ENCODE results near the gene SRGAP2C.
"Not testable (repeated sequence)": the region's sequence is repeated elsewhere in the genome, so short reads cannot be mapped to it uniquely, and the experiment has no call there.

SRGAP2C gene

DNA sequence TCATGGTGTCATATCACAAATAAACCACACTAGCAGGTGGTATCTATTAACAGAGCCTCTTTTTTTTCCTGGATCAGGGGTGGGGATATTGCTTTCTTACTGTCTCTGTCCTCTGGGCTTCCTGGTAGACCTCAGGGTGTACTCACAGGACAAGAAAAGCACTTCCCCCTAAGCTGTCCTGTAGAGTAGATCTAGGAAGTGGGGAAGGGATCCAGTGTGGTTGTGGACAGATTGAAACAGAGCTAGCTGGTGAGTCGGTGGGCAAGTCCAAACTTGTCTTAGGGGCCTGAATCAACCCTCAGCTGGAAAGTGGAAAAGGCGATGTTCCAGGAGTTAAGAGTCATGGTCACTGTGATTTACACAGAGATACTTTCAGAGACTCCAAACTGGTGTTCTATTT, 96.7 kb downstream of the SRGAP2C start:
- H3K27ac ChIP-seq: not testable (repeated sequence)

DNA sequence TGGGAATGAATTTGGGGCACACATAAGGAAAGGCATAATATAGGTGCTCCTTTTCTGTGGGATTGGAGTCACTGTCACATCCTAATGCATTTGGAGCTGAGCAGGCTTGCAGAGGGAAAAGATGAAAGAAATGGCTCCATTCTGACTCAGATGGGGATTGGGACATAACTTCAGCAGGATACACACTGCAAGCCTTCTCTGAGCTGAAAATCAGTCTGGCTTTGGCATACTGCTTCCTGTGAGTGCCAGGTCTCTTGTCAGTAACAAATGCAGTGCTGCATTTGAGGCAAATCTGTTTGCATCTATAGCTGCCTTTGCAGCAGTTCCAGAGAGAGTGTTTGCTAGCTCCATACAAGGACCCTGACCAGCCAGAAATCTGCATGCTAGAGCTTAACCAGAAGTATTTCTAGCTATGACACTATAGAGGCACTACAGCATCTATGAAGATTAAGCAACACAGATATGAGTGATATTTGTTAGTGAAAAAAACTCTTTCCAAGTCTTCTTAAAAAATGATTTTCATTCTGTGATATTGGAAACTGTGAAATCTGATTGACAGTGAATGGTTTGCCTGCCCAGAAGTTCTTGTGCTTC, 98.9 kb downstream of the SRGAP2C start:
- not testable (repeated sequence) for H3K27ac ChIP-seq

GRCh38 chr1:121292590-121292989, 107.8 kb downstream of the SRGAP2C start:
- H3K27ac ChIP-seq: not testable (repeated sequence)

DNA sequence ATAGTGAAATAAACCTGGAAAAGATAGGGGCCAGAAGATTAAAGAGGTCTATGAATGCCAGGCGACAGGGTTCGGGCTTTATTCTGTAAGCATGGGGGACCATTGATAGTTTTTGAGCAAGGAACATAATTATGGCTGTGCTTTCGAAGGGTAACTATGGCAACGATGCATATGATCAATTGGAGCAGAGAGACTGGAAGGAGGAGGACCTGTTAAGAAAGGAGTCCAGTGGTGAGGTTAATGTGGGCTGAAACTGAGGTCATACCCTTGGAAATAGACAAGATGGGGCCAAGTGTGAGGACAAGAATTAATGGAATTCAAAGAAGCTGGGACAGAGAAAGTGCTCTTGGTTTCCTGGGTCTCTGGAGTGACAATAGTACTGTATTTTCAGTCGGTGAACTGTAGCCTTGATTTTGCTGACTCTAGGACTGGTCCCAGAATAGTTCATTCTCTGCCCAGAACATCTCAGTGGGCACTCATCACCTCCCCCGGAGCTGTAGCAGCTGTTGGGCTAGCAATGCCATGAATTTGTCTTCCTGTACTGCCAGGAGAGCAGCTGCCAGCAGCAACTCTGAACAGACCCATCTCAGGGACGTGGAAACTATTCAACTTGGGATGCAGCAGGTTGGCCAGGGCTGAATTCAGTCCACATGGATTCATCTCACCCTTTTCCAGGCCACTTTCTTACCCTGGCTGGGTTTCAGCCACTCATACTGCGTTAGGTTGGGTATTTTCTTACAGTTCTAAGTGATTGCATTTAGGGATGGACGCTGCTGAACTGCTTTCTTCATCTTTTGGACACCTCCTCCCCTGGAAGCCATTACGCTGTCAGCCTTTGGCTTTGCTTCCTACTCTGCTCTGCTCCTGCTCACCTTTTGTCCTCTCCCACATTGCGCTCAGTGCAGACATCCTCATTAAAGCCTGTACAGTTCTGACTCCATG, 108.8 kb downstream of the SRGAP2C start:
- not testable (repeated sequence) for H3K27ac ChIP-seq

- not testable (repeated sequence) for H3K27ac ChIP-seq
Measured at GRCh38 chr1:121294205-121294570, 109.4 kb downstream of the SRGAP2C start.

- not testable (repeated sequence) for H3K27ac ChIP-seq
Measured at GRCh38 chr1:121296563-121296962, 111.8 kb downstream of the SRGAP2C start.

GRCh38 chr1:121298529-121298928, 113.8 kb downstream of the SRGAP2C start:
- not testable (repeated sequence) for H3K27ac ChIP-seq

DNA sequence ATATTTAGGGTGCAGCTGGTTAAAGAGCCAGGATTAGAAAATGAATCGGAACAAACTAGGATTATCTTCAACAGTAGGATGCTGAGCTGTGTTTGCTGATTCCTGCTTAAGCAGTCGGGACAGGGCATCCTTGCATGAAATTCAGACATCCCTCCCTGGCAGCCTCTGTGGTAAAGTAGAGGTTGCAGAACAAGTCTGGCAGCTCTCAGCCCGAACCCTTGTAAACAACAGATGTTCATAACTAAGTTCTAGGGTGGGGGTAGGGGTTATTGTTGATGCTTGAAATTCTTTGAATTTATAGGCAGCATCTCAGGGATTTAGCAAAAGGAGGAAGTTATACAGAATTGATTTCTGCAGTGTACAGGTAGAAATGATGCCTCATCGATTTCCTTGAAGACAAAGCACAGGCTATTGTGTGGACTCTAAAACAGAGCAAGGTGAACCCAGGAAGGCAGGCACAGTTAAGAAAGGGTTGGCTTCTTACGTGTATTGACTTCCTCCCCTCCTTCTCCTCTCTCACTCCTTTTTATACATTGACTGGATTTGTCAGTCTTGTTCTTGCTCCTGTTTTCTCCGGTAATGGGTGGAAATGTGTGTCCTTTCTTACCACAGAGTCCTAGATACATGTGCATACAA, 114.9 kb downstream of the SRGAP2C start:
- not testable (repeated sequence) for H3K27ac ChIP-seq

GRCh38 chr1:121301876-121302275, 117.1 kb downstream of the SRGAP2C start:
- H3K27ac ChIP-seq: not testable (repeated sequence)

- not testable (repeated sequence) for H3K27ac ChIP-seq
Measured at GRCh38 chr1:121307759-121308158, 123.0 kb downstream of the SRGAP2C start.

DNA sequence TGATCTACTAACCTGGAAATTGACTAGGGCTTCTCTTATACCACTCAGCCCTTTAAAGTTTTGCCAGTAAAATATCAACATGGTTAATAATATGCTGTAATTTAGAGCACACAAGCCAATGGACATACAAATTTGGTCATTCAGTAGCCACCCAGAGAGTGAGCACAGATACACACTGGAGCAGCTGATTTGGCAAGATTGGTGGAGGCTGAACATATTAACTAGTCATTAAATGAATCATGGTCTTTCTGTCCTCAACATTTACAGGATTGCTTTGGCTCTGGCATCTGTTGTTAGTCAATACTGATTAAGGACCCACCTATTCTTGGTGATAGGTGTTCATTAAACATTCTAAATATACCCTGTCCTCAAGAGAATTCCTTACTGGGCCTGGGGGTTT, 130.7 kb downstream of the SRGAP2C start:
- H3K27ac ChIP-seq: not testable (repeated sequence)

- not testable (repeated sequence) for H3K27ac ChIP-seq
Measured at GRCh38 chr1:121316081-121316480, 131.3 kb downstream of the SRGAP2C start.

DNA sequence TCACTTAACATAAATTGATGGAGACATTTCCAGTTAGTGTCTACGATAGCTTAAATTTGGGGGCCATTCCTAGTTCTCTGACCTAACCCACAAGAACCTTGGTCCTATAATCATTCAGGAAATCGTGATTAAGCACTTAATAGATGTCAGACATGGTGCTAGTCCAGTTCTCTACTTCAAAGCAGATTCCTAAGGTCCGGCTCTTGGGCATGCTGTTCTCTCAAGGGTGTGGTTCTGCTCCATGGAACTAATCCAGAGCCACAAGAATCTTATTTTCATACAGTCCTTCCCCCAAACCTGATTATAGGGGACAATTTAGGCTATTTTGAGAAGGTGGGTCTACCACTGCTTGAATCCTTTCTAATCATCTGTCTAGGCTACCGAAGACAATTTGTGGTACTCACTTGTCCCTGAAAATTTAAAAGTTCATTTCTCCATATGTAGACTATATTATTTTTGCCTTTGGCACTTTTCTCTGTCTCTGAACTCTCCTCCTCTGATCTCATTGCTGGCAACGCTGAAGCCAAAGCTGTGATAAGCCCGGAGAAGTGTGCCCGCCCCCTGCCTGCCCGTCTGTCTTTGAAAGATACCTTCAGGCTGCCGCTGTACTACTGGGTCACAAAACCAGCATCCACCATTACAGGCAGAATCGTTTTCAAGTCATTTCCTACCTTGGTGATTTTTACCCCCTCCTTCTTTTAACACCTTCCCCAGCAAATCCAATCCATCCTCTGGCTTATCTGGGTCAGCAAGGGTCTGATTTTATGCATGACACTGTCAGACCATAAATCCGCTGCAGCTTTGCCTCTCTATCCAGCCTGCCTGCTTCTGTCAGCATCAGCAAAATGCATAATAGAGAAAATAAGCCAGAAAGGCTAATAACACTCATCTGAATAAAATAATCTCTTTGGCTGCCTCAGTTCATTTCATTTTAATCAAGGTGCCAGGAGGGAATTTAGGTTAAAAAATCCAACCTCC, 133.0 kb downstream of the SRGAP2C start:
- not testable (repeated sequence) for H3K27ac ChIP-seq

GRCh38 chr1:121318687-121319086, 133.9 kb downstream of the SRGAP2C start:
- not testable (repeated sequence) for H3K27ac ChIP-seq

DNA sequence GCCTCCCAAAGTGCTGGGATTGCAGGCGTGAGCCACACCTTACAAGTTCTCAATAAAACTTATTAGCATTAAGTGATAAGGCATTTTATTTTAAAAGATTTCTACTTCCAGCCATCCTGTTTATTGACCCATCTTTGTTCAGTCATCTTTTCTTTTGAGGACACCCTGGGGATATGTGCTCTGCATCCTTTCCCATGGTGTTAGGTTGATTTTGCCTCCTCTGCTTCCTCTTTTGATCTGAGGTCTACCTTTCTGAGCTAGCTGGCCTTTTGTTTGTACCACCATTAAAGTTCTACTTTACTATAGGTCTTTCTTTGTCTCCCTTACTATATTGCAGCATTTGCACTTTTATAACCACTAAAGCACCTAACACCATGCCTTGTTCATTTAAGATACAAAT, 136.9 kb downstream of the SRGAP2C start:
- H3K27ac ChIP-seq: not testable (repeated sequence)

GRCh38 chr1:121324726-121325125, 140.0 kb downstream of the SRGAP2C start:
- H3K27ac ChIP-seq: not testable (repeated sequence)

DNA sequence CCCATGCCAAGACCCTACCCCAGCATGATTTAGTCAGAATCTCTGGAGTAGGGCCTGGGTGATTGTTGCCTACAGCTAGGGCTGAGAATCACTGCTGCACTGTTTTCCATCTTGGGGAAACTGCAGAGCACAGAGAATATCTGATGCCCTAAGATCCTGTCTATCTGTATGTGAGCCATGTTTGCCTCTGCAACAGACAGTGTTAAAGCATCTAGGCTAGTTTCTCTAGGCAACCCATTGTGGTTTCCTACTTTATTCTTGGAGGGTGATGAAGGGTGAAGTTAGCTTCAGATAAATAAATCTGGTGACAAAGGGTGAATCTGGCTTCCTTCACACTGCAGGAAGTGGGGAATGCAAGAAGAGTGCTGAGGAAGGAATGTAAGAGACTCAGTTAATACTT, 147.4 kb downstream of the SRGAP2C start:
- not testable (repeated sequence) for H3K27ac ChIP-seq

DNA sequence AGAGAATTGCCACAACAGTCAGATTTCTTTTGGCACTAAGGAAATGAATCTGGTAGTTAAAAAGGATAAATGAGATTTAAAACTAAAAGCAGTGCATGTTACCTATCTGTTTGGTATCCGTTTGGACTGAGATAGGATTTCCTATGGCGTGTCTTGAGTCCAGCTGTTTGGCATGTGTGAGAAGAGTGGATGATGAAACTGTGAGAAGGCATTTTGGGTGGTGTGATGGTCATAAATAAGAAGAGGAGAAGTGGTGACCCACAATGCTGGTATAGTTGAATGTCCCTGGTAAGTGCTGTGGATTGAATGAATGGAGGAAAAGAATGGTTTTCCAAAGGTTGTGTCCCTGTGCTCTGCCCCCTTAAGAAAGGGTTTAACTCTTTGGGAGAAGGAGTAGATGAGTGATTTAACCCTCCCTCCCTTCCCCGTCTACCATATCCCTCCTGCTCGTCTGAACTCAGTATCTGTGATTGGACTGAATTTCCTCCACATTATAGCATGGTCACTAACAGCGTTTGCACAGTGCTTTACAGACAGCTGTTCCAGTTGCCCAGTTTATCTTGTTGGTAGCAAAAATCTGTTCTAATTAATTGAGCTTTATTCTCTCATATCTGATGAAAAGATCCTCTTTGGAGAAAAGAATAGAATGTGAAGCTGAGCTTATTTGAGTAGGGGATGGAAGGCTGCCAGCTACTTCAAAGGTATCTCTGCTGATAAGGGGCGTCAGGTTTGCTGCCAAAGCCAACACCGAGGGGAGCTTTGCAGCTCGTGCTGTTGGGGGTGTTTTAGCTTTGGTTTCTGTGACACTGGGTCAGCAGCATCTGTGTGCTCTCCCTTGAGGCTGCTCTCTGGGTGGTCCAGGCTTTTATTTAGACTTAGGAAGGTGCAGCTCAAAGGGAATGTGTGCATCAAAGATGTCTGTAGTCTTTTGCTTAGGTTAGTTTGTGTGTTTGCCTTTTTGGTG, 148.1 kb downstream of the SRGAP2C start:
- H3K27ac ChIP-seq: not testable (repeated sequence)

- not testable (repeated sequence) for H3K27ac ChIP-seq
Measured at GRCh38 chr1:121337958-121338357, 153.2 kb downstream of the SRGAP2C start.

DNA sequence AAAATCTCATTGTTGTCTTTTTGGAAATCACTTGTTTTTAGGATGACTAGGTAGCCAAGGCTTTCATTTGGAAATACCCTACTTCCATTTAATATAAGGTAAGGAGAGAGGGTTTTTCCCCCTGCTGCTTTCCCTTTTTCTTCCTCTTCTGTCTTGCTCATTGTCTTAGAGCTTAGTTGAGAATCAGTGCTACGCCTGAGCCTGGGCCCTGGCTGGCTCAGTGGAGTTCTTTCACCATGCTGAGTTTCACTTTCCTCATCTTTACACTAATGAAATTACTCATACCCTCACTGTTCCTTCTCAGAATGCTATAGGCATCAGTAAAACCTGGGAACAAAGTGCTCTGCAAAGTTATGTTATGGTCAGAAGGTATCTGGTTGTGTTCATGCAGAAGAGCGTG, 154.8 kb downstream of the SRGAP2C start:
- H3K27ac ChIP-seq: not testable (repeated sequence)
